ENCODE measurements around the gene METTL13. TPM values are rescaled to one million over a fixed set of nuclear protein-coding genes. Genes with fewer than 3 reads are reported as not detected.

METTL13 gene
- total and polyA plus RNA-seq, 2 of the 8 experiments (the other 6 are each of a cell fraction or from before 2014, with no cell fraction given) = 38.1 to 66.3 TPM

DNA sequence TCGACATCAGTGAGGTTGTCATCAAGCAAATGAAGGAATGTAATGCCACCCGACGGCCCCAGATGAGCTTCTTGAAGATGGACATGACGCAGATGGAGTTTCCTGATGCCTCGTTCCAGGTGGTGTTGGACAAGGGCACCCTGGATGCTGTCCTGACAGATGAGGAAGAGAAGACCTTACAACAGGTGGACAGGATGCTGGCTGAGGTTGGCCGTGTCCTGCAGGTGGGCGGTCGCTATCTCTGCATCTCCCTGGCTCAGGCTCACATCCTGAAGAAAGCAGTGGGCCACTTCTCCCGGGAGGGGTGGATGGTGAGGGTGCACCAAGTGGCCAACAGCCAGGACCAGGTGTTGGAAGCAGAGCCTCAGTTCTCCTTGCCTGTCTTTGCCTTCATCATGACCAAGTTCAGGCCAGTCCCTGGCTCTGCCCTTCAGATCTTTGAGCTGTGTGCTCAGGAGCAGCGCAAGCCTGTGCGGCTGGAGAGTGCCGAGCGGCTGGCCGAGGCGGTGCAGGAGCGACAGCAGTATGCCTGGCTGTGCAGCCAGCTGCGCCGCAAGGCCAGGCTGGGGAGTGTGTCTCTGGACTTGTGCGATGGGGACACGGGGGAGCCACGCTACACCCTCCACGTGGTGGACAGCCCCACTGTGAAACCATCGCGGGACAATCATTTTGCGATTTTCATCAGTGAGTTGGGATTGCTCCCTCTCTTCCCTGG, 2.5 kb downstream of the METTL13 start (continued):
- TF ChIP-seq ATF2 (IDR thresholded peaks at IDR 0.05; ENCODE audit: low read length) = no peak
- no peak for TF ChIP-seq SP1 (IDR thresholded peaks at IDR 0.05; ENCODE audit: low read depth, low read length)
- TF ChIP-seq BCL11A (IDR thresholded peaks at IDR 0.05; ENCODE audit: low read depth in 2 of 2, low read length in 2 of 2) = no peak
- TF ChIP-seq BACH1 (IDR thresholded peaks at IDR 0.05; ENCODE audit: low read length) = no peak
- no peak for TF ChIP-seq POU5F1 (IDR thresholded peaks at IDR 0.05; ENCODE audit: low read depth, low read length)
- no peak for TF ChIP-seq SIN3A (conservative IDR thresholded peaks at IDR 0.05 in 1 of 2, IDR thresholded peaks at IDR 0.05 in 1 of 2; ENCODE audit: low read depth in 1 of 2, low read length in 2 of 2)
- no peak for TF ChIP-seq YY1 (IDR thresholded peaks at IDR 0.05; ENCODE audit: low read depth, low read length)
- TF ChIP-seq SP4 (IDR thresholded peaks at IDR 0.05; ENCODE audit: low read length) = no peak
- TF ChIP-seq GTF2F1 (IDR thresholded peaks at IDR 0.05; ENCODE audit: borderline replicate concordance, low read depth, low read length) = no peak
